ENCODE data around the gene NXPH1.

DNA sequence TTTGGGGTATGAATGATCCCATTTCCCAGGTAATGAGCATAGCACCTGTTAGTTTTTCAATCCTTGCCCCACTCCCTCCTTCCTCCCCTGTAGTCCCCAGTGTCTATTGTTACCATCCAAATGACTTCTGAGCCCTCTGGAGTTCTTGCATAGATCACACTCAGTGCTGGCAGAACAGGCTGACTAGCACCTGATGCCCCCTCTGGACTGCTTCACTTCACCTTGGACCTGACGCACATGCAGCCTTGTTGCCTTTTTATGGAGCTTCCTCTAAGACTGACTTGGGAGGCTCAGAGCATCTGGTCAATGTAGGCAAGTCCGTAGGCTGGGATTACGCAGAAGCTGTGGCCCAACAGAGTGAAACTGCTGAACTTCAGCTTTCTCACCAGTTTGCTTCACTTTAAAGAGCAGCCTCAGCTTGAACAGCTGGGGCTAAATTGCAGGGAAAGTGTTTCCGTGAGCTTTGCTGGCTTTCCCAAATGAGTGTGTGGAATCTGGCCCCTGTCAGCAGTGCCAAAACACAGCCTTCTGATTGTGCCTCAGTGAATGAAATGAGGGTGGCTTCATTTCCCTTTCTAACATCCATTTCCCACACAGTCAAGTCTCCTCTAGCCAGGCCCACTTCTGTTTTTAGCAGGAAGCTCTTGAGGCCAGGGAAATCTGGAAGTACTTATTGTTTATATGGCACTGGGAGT is 48.5 kb downstream of the NXPH1 start:
- TF ChIP-seq CTCF (IDR thresholded peaks at IDR 0.05; ENCODE audit: low read length): no peak
- no peak for TF ChIP-seq EZH2 (IDR thresholded peaks at IDR 0.05; ENCODE audit: borderline replicate concordance, low read length)

Measured in OCI-LY1 (cell line).